ENCODE data around the gene NPL.

NPL gene

GRCh38 chr1:182779530-182779929 is 10.0 kb upstream of the NPL start:
- no peak for DNase-seq

GRCh38 chr1:182781841-182782586 is 7.6 kb upstream of the NPL start:
- peak; percentile 59 for DNase-seq

- no peak for DNase-seq
Measured at GRCh38 chr1:182782587-182782913, 7.0 kb upstream of the NPL start.

GRCh38 chr1:182783068-182783467 is 6.5 kb upstream of the NPL start:
- DNase-seq = no peak

- peak; percentile 6 for DNase-seq
Measured at GRCh38 chr1:182784556-182785171, 4.9 kb upstream of the NPL start.

GRCh38 chr1:182785181-182785580 is 4.4 kb upstream of the NPL start:
- no peak for DNase-seq

- DNase-seq = no peak
Measured at GRCh38 chr1:182786223-182786994, 3.2 kb upstream of the NPL start.

GRCh38 chr1:182786995-182787324 is 2.6 kb upstream of the NPL start:
- DNase-seq = no peak

GRCh38 chr1:182791281-182792179 is 2.0 kb downstream of the NPL start:
- no peak for DNase-seq

GRCh38 chr1:182794091-182794490 is 4.5 kb downstream of the NPL start:
- no peak for DNase-seq

- no peak for DNase-seq
Measured at GRCh38 chr1:182794676-182795201, 5.2 kb downstream of the NPL start.

- no peak for DNase-seq
Measured at GRCh38 chr1:182795563-182796228, 6.1 kb downstream of the NPL start.

- DNase-seq = no peak
Measured at GRCh38 chr1:182802006-182802803, 12.6 kb downstream of the NPL start.

GRCh38 chr1:182803846-182804245 is 14.3 kb downstream of the NPL start:
- no peak for DNase-seq

- no peak for DNase-seq
Measured at GRCh38 chr1:182806015-182806678, 16.6 kb downstream of the NPL start.

GRCh38 chr1:182807907-182808306 is 18.3 kb downstream of the NPL start:
- DNase-seq = no peak

- no peak for DNase-seq
Measured at GRCh38 chr1:182809414-182809957, 19.9 kb downstream of the NPL start.

- no peak for DNase-seq
Measured at GRCh38 chr1:182811975-182812722, 22.6 kb downstream of the NPL start.

GRCh38 chr1:182816863-182817262 is 27.3 kb downstream of the NPL start:
- DNase-seq = no peak

- no peak for DNase-seq
Measured at GRCh38 chr1:182817802-182818201, 28.2 kb downstream of the NPL start.

Data from activated T-cell treated with anti-CD3 and anti-CD28 coated beads for 4 hours (primary cell).